ENCODE measurements around the gene NR6A1.

DNA sequence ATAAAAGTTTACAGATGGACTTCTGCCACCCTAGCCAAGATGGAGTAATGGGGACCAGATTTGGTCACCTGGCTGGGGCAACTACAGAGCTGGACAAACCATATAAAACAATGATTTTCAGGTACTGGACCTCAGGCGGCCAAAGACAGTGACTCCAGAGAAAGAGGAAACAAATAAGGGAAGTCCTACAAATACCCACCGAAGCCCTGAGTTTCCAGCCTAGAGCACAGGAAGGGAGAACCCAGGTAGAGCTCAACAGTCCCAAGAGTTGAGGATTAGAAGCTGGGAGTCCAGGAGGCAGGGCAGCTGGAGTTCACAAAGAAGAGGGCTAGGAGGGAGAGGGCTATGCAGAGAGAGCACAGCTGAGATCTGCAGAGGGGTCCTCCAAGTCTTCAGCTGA is 157.3 kb downstream of the NR6A1 start:
- no peak for TF ChIP-seq EZH2 (IDR thresholded peaks at IDR 0.05; ENCODE audit: insufficient read depth, poor library complexity, severe bottlenecking)
- TF ChIP-seq EZH2phosphoT487 (IDR thresholded peaks at IDR 0.05; ENCODE audit: insufficient read depth, low read depth), result no peak
